NB4 (cell line): ENCODE data around the gene SEMA5A.

Source experiments
- DNase-seq: peaks from one replicate; pipeline ENCODE4 v3.0.0; 2010; ENCODE audit warnings: low read depth
- H3K4me3 ChIP-seq: one replicate; pipeline ENCODE4 v1.5.1; 2011; ENCODE audit warnings: mild to moderate bottlenecking, low read depth, low read length, moderate library complexity
- CTCF ChIP-seq: IDR thresholded peaks from one replicate; pipeline ENCODE4 v1.5.1; 2012; ENCODE audit warnings: low read depth, low read length
- MAX ChIP-seq: IDR thresholded peaks from 2 replicates; pipeline ENCODE4 v1.6.1; 2011; ENCODE audit warnings: low read depth, low read length
- MYC ChIP-seq: IDR thresholded peaks from 2 replicates; pipeline ENCODE4 v1.6.1; 2011; ENCODE audit warnings: low read depth, low read length
- POLR2A ChIP-seq: IDR thresholded peaks from 2 replicates; pipeline ENCODE4 v1.6.1; 2011; ENCODE audit warnings: mild to moderate bottlenecking; ENCODE audit not compliant: insufficient read length; ENCODE audit errors: extremely low read depth

Gene SEMA5A

GRCh38 chr5:9452181-9452580 lies 93.7 kb downstream of the SEMA5A start:
- DNase-seq = no peak
- TF ChIP-seq CTCF = no peak
- no peak for TF ChIP-seq MAX
- TF ChIP-seq POLR2A = no peak
- no peak for TF ChIP-seq MYC
- H3K4me3 ChIP-seq = no peak overlapping the region

DNA sequence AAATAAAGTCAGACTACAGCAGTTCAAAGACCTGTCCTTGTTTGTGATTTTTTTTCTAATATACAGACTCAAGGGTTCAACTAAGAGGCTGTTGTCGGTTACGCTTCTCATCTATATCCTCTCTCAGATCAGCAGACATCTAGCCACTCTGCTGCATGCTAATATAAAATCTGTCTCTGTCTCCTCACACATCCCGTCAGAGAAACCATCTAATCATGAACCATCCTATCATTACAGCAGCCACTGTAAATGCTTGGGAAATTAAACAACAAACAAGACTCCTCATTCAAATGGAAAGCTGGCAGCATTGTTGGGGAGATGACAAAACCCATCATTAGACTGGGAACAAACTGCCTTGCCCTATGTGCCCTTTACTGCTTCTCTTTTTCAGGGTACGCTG lies 94.8 kb downstream of the SEMA5A start:
- no peak overlapping the region for H3K4me3 ChIP-seq
- TF ChIP-seq POLR2A (no peak), MYC (no peak), CTCF (no peak), MAX (no peak)
- DNase-seq = no peak

GRCh38 chr5:9447691-9448090 lies 98.2 kb downstream of the SEMA5A start:
- H3K4me3 ChIP-seq = no peak overlapping the region
- no peak for DNase-seq
- no peak for TF ChIP-seq MAX

GRCh38 chr5:9445826-9446388 lies 100.0 kb downstream of the SEMA5A start:
- no peak for TF ChIP-seq CTCF
- no peak for TF ChIP-seq MYC
- no peak for TF ChIP-seq MAX
- TF ChIP-seq POLR2A = no peak
- H3K4me3 ChIP-seq = no peak overlapping the region
- no peak for DNase-seq

DNA sequence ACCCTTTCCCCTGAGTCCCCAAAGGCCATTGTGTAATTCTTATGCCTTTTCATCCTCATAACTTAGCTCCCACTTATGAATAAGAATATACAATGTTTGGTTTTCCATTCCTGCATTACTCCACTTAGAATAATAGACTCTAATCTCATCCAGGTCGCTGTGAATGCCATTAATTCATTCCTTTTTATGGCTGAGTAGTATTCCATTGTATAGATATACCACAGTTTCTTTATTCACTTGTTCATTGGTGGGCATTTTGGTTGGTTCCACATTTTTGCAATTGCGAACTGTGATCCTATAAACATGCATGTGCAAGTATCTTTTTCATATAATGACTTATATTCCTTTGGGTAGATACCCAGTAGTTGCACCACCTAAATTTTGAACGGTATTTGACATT lies 101.5 kb downstream of the SEMA5A start:
- DNase-seq = no peak
- no peak overlapping the region for H3K4me3 ChIP-seq
- TF ChIP-seq CTCF (no peak), MYC (no peak), POLR2A (no peak), MAX (no peak)

GRCh38 chr5:9441610-9442009 lies 104.3 kb downstream of the SEMA5A start:
- no peak overlapping the region for H3K4me3 ChIP-seq
- DNase-seq = no peak
- TF ChIP-seq MAX (no peak), CTCF (no peak), POLR2A (no peak), MYC (no peak)
